ENCODE results near the gene ST6GALNAC4.

ST6GALNAC4 gene

GRCh38 chr9:127869310-127870152 lies 47.3 kb downstream of the ST6GALNAC4 start:
- peak; percentile 89 for DNase-seq

DNA sequence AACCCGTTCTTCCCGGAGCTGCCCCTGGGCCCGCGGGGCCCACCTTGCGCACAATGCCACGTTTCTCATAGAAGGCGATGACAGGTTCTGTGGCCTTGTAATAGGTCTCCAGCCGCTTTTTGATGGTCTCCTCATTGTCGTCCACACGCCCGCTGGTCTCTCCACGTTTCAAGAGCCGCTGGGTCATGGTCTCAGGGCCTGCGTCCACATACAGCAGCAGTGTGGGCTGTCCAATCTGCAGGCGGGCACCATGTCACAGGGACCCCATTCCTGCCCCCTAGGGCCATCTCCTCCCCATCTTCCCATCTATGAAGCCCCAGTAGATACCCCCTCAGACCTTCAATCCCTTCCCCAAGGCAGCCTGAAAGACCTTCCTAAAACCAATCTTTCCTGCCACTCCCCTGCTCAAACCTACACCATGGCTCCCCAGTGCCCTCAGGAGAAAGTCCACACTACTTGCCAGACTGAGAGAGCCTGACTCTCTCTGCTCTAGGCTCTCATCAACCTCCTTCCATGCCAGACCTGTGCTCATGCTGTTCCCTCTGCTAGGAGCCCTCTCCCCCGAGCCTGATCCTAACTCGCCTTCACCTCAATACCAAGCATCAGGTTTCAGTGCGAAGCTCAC lies 48.5 kb downstream of the ST6GALNAC4 start:
- no peak for DNase-seq

DNA sequence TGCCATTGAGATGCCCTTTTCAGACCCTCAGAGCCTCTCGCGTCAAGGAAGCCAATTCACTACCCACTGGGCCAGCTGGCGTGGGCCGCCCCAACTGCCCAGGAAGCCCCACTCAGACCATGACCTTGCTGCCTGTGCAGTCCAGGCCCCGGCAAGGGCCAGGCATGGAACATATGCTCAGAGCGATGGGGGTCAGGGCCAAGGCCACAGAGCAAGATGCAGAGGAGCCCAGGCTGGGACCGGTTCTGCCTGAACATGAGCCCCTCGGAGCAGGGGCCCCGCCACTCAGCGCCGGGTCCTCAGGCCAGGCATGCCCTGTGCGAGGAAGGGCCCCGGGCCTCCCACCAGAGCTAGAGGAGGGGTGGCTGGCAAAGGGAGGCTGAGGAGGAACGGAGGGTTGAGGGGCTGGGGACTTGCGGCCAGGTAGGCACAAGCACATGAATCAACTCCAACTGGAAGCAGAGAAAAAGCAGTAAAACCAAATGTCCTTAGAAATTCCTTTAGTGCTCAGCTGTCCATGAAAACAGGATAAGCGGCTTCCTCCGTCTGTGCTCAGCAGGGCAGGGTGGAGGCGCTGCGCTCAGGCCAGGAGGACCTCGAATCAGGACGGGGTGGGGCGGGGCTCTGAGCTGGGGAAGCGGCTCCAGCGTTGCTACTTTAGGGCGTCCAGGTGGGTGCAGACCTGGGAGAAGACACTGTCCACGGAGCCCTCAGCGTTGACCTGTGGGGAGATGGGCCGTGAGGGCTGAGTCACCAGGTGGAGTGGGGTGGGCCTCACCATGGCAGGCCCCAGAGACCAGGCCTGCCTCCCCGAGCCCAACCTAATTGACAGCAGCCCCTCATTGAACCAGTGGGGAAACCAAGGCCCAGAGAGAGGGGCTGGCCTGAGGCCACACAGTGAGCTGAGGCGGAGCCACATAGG lies 49.2 kb downstream of the ST6GALNAC4 start:
- no peak for DNase-seq

GRCh38 chr9:127866535-127866934 lies 50.3 kb downstream of the ST6GALNAC4 start:
- no peak for DNase-seq

DNA sequence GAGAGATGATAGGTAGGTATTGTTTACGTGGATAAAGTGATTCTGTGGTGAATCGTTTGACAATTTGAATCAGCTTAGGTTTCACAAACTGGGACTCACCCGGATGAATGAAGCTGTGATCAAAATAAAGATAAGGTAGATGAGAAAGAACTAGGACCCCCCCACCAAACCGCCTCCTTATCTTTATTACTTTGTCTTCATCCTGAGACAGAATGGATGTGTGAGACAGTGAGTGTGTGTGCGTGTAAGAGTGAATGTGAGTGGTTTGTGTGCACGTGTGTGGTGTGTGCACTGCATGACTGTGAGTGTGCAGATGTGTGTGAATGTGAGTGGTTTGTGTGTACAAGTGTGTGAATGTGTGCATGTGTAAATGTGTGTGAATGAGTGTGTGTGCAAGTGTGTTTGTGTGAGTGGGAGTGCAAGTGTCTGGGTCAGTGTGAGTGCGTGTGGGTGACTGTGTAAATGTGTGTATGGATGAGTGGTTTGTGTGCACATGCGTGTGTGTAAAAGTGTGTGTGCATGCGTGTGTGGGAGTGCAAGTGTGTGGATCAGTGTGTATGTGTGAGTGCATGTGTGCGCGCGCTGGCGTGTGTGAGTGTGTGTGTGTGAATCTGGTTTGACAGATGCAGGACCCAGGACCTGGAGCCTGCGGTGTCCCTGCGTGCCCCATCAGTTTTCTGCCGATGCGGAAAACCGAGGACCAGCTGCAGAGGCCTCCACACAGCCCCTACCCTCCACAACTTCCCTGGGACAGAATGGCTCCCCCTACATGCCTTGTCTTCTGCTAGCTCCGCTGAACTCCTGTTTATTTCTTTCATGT lies 51.0 kb downstream of the ST6GALNAC4 start:
- no peak for DNase-seq

DNA sequence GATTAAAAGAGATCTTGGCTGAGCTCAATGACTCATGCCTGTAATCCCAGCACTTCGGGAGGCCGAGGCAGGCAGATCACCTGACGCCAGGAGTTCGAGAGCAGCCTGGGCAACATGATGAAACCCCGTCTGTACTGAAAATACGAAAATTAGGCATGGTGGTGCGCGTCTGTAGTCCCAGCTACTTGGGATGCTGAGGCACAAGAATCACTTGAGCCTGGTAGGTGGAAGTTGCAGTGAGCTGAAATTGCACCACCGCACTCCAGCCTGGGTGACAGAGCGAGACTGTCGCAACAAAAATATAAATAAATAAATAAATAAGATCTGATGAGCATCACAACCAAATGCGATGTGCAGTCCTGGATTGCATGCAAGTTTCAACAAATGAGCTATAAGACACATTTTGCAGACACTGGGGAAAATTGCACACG lies 53.6 kb downstream of the ST6GALNAC4 start:
- DNase-seq: no peak

DNA sequence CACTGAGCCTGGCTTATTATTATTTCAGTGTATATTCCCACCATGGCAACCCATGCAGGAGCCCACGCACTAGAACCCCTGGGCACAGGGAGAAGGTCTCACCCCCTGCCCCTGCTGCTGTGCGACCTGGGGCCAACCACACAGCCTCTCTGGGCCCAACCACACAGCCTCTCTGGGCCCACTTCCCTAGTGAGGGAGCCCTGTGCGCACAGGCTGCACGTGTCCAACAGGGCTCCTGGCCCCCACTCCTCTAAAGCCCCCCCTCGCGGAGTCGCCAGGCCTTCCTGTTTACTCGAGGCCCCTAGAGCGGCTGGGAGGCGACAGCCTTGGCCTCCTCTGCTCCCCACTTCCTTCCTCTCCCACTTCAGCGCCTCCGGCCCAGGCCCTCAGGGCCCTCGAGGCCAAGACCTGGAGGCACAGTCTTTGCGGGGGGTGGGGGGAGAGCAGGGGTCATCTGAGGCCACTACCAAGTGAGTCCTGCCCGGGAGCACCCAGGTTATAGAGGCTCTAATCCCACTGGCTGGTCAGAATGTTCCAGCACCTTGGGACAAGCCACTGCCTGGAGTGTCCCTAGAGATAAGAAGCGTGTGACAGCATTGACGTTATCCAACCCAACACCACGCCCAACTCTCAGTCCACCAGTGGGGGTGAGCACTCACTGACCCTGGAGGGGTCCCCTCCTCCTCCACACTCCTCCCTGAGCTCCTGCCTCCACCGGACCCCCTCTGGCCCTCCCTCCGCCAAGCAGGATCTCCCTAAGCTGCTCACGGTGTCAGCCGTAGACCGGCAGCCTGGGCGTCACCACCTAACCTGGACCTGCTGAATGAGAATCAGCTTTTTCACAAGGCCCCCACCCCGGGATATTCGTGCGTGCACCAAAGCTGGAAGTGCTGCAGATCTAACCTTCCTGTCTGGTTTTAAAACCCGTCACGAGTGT lies 54.5 kb downstream of the ST6GALNAC4 start:
- peak; percentile 22 to 41 for DNase-seq

- no peak for DNase-seq
Observed at GRCh38 chr9:127860779-127861178, 56.1 kb downstream of the ST6GALNAC4 start.

- no peak for DNase-seq
Observed at GRCh38 chr9:127860260-127860659, 56.6 kb downstream of the ST6GALNAC4 start.

DNA sequence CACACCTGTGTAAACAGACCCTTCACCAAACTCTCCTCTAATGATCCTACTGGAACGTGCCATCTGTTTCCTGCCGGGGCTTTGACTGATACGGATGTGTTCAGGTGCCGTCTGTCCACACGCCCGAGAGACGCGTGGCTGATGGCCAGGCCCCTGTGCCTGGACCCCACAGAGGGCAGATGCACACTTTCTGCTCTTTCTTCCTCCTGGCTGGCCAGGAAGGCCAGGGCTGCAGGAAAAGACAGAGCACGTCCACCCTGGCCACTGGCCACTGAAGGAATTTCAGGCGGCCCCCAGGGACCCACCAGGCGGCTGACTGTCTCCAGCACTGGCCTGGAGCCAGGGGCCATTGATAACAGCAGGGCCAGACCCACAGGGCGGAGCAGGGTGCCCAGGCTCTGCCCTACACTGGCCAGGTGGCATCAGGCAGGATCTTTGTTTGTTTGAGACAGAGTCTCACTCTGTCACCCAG lies 58.8 kb downstream of the ST6GALNAC4 start:
- DNase-seq: no peak

Data from stimulated activated CD4-positive, alpha-beta T cell treated with anti-CD3 and anti-CD28 coated beads, Interleukin-2, amount 100 ng/mL, for 24 hours (primary cell).